Activated gamma-delta T cell treated with anti-CD3 and anti-CD28 coated beads, Interleukin-2, amount 50 U/mL, for 16 hours (primary cell): Measurements from ENCODE around the gene GPR143.

Source experiments
- DNase-seq: peaks from one replicate; pipeline ENCODE4 v3.0.0-alpha.2; 2020; ENCODE audit warnings: low read depth

GPR143 gene

DNA sequence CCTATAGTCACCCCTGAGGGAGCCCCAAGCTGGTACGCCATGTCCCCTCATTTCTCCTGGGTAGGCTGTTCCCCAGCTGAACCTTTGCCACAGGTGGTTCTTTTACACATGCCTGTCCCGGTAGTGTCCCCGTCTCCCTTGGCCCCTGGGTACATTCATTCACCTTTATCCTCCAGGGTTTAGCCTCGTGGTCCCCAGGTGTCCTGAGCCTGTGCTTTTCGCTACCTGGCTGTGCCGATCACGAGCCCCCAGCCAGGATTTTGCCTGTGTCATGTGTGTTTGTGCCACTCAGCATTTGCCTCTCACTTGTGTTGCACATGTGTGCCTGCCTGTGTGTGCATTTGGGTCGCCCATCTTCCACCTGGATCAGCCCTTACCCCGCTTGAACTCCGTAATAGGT lies 57.6 kb downstream of the GPR143 start:
- no peak for DNase-seq

DNA sequence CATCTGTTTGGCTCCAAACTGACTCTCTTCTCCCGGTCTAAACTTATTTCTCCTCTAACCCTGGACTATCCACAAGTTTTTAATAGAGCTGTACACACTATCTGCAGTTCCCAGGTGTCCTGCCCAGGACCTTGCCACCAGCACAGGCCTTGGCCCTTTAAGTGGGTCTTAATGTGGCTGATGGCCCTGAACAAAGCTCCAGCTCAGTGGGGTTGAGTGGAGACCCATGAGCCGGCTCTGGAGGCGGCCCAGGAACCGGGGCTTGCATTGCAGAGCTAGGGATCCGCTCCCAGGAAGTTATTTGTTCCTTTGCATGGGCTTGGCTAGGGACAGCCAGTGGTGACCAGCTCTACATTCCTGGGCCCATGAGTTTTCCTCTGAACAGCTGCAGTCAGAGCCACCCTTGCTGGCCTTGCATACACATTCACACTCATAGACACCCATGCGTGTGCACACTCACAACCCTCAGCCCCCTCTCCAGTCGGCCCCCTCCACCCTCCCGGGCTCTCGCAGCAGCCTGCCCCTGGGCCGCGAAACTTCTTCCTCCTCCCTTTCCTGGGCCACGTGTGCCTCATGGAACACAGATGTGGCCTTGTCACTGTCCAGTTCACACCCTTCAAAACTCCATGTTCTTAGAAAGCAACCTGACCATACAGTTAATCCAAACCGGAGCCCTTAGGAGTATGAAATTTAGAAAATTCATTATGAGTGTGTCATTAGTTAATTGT lies 58.2 kb downstream of the GPR143 start:
- no peak for DNase-seq

DNA sequence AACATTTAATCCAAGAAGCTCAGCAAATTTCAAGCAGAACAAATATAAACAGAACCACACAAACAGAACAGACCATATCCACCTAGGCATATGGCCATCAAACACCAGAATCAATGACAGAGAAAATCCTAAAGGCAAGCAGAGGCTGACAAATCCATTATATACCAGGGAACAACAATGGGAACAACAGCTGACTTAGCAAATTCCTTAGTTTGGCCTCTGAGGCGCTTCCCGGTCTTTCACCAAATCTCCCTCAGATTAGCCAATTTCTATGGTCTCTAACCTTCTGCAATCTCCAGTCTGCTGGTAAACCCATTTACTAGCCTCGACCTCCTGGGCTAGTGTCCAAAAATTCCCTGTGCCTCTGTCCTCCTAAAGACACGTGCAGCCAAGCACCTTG lies 59.2 kb downstream of the GPR143 start:
- DNase-seq: no peak

DNA sequence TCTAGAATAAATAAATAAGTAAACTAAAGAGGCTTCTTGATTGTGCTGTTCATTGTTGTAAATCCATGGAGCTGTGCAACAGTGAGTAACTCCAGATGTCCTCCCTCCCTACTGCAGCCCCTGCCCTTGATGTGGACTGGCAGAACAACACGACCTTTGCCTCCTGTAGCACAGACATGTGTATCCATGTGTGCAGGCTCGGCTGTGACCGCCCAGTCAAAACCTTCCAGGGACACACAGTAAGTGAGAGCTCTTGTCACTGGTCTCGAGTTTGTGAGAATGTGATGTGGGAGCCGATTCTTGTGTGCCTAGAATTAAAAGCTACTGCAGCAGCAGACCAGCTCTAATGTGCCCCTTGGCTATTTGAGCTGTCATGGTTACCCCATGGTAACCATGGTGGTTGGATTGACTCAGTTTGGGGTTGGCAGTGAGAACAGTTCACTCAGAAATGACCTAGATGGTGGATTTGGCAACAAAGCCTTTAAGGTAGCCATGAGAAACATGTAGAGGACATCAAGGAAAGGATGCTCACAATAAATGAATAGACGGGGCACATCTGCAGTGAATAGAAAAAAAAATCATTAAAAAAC lies 60.7 kb downstream of the GPR143 start:
- no peak for DNase-seq

DNA sequence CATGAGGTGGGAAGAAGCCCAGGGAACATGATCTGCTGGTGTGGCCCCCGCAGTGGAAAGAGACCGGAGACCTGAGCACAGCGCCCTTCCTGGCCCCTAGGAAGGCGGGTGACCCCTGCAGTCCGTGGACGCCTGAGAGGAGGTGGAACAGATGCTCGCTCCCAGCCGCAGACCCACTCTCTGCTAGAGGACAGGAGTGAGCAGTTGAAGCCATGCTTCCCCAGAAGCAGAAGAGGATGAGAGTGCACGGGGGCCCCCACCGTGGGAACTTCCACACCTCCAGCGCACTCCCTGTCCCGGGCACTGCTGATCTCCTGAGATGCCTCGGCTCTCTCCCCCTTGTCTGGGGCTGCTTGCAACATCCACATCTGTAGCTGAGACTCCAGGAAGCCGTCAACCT lies 62.2 kb downstream of the GPR143 start:
- DNase-seq: no peak

DNA sequence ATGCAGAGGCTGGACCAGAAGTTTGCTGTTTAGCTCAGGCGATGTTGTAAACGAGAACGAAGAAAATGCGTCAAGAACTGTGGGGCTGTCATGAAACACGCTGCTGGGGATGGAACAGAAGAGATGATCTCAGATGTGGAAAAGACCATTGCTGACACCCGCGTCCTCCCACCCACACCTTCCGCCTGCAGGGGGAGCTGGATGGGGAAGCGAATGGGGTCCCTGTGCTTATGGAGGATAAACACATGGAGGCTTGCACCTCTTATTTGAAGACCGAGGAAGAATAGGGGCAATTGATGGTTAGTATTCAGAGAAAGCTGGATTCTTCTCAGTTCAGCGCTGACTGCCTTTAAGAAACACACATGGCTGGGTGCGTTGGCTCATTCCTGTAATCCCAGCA lies 63.9 kb downstream of the GPR143 start:
- no peak for DNase-seq

DNA sequence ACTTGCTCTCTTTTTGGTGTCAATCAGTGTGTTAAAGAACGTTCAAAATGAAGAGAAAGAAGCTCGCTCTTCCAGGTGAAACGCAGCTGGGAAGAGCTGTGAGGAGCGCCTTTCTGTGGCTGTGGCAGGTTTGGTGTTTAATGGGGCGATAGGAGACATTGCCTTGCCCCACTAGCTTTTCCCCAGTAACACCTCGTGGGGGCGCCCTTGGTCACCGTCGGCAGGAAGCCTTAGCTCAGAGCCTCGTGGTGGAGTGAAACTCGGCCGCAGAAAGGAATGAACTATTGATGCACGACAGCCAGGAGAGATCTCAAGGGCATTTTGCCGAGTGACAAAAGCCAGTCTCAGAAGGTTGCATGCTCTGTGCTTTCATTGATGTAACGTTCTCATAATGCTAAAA lies 65.1 kb downstream of the GPR143 start:
- DNase-seq: no peak

DNA sequence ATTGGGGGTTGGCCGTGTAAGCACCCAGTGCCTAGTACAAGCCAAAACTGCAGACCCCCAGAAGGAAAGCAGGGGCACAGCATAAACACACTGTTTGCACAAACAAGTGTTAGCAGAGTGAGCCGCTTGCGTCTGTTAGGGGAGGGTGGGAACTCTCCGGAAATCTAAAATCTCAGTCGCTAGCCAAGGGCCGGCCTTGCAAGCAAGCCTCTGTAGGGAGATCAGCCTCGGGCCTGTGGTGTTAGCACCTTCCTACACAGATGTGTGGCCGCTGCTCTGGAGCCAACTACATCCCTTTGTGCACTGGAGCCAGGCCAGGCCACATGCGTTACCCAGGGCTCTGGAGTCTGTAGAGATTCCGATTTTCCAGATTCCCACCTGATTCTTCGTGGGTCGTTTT lies 67.1 kb downstream of the GPR143 start:
- no peak for DNase-seq

DNA sequence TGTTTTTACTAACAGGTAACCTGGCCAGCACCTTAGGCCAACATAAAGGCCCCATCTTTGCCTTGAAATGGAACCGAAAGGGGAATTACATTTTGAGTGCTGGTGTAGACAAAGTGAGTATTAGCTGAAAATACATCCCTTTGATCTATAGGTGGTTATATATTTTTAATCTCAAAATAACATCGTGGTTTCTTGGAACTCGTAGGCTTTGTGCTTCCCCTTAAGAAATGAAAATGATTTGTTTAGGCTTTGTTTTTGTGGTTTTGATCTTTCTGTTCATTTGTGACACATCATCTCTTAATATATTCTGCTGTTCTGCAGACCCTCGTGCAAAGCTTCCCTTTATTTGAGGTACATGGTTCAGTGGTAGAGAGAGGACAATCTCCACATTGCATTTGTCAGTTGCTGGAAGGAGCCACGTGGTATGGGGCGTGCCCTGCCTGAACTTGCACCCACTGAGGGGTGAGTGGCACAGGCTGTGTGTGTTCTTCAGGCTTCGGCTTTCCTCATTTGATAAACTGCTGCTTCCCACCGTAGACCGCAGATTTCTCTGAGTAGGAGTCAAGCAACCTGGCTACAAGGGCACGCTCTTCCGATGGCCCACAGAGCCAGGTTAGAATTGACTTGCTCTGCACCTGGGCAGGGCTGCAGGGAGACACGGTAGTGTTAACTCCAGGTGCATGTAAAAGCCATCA lies 72.2 kb downstream of the GPR143 start:
- DNase-seq: no peak

DNA sequence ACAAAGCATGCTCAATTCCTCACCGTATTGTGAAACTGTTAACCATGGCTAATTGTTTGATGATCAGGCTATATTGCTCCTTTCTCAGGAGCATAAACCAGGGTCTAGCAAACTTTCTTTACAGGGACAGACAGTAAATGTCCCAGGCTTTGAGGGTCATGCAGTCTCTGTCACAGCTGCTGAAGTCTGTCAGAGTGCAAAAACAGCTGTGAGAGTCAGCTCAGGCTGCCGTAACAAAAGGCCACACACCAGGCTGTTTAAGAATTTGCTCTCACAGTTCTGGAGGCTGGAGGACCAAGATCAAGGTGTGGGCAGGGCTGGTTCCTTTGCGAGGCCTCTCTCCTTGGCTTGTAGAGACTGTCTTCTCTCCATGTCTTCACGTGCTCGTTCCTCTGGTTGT lies 75.6 kb downstream of the GPR143 start:
- DNase-seq: no peak

DNA sequence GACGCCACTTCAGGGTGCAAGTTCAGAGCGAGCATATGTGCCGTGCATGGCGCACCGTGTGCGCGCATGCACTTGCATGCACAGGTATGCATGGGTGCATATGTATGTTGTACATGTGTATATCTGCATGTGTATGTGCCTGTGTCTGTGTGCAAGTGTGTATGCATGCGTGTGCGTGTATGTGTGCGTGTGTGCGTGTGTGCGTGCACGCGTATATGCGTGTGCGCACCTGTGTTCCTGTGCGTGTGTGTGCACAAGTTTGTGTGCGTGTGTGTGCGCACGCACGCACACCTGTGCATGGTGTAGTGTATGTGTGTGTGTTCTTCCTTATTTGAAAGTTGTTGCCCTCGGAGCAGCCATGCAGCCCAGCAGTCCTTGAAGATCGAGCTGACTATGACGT lies 76.8 kb downstream of the GPR143 start:
- DNase-seq: no peak

DNA sequence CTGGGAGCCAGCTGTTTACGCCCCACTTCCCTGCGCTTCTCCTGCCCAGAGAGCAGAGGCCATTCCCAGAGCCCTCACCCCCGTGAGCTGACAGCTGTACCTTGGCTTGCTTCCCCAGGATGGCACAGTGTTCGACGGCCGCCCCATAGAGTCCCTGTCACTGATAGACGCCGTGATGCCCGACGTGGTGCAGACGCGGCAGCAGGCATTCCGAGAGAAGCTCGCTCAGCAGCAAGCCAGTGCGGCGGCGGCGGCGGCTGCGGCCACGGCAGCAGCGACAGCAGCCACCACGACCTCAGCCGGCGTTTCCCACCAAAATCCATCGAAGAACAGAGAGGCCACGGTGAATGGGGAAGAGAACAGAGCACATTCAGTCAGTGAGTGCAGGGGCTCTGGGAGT lies 77.7 kb downstream of the GPR143 start:
- DNase-seq: no peak

DNA sequence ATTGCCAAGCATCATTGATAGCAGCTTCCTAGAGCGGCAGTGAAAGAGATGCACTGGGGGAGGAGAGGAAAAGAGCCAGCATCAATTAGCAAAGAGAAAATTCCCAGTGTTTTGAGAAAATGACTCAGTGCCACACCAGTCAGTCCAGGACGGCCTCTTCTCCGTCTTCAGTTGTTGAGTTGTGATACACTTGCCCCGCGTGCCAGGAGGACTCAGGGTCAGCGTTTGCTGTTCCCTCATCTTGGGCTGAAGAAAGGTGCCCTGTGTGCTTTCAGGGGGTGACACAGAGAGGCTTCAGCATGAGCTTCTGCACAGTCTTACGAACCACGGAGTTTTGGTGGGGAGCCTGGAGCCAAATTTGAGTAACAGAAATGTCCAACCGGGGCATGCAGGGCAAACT lies 82.3 kb downstream of the GPR143 start:
- DNase-seq: no peak

DNA sequence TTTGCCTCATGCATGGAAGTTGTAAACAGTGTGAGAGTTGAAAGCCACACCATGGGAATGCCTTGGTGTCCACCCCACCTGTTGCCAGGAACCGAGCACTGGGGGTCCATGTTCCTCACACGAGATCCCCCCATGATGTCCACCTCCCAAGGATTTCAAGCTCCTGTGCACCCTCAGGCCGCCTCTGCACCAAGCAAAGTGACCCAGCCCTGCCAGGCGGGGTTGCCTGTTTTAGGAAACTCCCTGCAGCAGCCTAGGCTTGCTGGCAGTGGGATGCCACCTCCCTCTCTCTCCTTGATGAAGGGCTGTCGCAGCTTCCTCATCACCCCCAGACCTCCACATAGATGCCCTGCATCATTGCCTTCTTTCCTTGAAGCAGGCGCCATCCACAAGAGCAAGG lies 82.8 kb downstream of the GPR143 start:
- DNase-seq: no peak

DNA sequence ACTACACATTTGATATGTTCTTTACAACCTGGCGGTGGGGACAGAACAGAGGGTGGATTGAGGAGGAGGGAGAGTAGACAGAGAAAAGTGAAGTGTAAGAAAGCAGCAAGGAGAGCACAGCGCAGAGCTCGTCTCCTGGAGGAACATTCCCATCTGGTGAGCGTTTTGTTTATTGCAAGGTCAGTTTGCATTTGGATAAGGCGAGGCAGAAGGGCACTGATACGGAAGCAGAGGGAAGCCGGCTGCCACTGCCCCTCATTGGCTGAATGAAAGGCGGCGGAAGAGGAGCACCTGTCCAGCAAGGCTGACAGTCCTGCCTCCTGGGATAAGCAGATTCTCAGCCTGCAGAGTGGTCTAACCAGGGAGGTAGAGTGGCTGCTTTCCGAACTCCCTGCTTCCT lies 83.2 kb downstream of the GPR143 start:
- no peak for DNase-seq

DNA sequence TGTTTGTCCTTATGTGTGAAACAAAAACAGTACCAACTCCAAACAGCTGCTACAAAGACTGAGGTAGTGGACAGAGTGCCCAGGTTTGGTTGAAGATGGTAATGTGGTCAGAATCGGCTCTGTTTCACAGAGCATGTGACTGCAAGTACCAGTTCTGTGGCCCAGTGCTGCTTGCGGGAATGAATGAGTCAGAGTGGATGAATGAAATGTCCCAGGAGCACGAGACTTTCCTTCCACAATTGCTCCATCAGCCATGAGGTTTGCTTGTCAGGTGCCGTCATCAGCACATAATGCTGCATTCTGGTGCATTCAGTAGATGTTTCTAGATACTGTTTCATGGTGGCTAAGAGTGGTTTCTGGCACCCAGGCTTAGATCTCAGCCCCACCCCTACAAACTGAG lies 84.2 kb downstream of the GPR143 start:
- no peak for DNase-seq

DNA sequence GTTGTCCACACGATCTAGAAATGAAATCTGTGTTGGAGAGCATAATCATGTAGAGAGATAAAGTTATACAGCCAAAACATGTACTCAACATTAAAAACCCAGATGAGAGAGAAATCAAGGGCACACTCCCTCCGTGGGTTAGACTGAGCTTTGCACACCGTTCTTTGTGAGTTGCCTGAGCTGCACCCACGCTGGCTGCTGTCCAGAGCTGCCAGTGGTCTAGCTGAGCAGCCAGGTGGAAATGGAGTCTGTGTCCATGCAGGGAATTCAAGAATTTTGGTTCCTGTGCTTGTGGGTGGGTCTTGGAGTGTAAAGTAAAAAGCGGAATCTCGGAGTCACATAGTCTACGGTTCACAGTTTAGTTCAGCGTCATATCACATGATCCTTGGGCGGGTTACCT lies 84.6 kb downstream of the GPR143 start:
- no peak for DNase-seq

DNA sequence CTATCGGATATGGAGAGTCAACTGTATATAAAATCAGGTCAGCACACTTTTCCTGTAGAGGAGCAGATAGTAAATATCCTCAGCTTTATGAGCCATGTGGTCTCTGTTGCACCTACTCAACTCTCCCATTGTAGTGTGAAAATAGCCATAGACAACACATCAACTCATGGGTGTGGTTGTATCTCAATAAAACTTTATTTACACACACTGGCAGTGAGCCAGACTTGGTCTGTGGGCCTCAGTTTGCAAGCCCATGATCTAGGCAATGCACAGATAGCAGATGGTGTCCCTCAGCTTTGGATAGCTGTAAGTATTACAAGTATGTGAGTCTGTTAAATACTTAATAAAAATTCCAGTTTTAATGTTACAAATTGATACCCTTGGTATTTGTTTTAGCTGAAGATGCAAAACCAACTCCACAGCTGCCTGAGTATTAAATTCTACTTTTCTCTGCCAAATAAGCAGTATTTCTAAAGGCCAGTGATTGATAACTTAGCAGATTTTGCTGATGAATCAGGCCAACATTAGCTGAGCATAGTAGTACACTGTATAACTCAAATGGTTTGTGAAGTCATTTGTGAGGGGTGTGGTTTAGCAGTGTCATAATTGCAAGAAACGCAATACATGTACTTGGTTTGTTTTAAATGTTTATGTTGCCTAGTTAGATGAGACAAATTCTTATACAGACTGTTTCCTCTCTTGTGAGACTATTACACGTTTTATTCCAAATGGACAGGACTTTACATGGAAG lies 87.3 kb downstream of the GPR143 start:
- no peak for DNase-seq

DNA sequence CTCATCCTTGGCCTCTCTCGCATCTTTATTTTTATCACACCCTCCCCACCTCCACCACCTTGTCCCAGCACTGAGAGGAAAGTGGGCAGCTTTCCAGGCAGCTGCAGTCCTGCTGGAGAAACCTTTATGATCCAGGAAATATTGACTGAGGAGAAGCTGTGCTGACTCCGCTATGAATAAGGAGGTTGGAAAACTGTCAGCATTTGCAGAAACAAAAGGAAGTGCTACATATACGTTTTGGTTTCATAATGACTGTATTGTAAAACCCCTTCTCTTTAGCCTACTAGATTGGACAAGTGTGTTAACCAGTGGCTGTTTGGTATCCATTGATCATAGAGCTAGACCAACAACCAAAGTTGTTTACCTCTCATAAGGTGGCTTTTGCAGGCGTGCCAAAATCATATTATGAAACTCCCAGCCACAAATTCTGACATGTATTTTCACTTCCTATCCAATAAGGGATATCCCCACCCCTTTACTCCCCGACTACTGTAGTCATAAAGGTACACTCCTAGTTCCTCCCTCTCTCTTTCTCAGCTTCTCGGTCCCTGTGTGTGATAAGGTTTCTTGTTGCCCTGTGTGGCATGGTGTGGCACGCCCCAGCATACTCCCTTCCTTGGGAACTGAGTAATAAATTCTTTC lies 88.4 kb downstream of the GPR143 start:
- DNase-seq: no peak

DNA sequence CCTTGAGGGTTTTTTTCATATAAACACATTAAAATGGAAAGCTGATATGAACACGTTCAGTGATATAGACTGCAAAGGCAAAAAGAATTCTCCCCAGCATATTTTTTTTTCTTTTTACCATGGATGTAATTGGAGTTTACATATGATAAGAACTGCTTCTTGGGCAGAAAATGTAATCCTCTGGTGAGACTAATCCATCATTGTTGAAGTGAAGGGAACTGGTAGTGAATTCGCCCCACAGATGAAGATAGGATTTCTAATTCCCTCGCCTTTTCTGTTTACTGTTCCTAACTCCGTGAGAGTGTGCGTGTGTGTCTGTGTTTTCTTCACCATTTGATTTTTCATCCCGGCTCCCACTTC lies 88.9 kb downstream of the GPR143 start:
- no peak for DNase-seq

DNA sequence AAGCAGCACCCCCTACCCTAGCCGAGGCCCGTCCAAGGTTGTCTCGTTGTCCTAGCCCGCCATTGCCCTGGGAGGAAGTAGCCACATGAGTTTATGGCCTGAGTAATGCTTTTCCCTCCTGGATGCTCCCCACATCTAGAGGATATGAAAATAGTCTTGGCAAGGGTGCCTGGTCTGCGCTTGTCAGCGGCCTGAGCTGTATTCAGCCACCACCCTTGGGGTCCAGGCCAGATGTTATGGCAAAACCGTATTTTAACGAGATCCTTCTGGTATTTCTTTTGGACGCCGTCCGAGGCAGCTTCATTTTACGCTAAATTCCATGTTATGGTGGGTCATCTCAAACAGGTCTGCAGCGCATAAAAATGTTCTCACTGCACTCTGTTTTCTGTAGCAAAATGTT lies 89.3 kb downstream of the GPR143 start:
- DNase-seq: no peak
